KOPT-K1 (cell line): ENCODE measurements around the gene PLCG2.

Source experiments
- H3K27ac ChIP-seq: fragments of 200-600 bp; sonication (generic); 2 replicates; pipeline ENCODE4 v1.5.1; 2016; ENCODE audit warnings: antibody characterized with exemption, mild to moderate bottlenecking, low read depth, low read length; ENCODE audit not compliant: poor library complexity, severe bottlenecking
- H3K36me3 ChIP-seq: fragments of 200-600 bp; sonication (generic); 2 replicates; pipeline ENCODE4 v1.5.1; 2017; ENCODE audit warnings: antibody characterized with exemption, mild to moderate bottlenecking, low read length, moderate library complexity; ENCODE audit not compliant: insufficient read depth
- H3K9me3 ChIP-seq: fragments of 200-600 bp; sonication (generic); 2 replicates; pipeline ENCODE4 v1.5.1; 2017; ENCODE audit warnings: antibody characterized with exemption, low read length, mild to moderate bottlenecking; ENCODE audit not compliant: insufficient read depth, poor library complexity, severe bottlenecking

The PLCG2 gene

GRCh38 chr16:81901484-81901883 is 122.4 kb downstream of the PLCG2 start:
- Histone ChIP-seq H3K9me3 (no peaks in the 10 kb centered on the region), H3K36me3 (no peaks in the 10 kb centered on the region), H3K27ac (no peak overlapping the region)

- H3K36me3 ChIP-seq, result no peaks in the 10 kb centered on the region
- no peak overlapping the region for H3K27ac ChIP-seq
- H3K9me3 ChIP-seq, result no peaks in the 10 kb centered on the region
Measured at GRCh38 chr16:81902025-81902424, 122.9 kb downstream of the PLCG2 start.

GRCh38 chr16:81904320-81904719 is 125.2 kb downstream of the PLCG2 start:
- Histone ChIP-seq H3K27ac (no peak overlapping the region), H3K9me3 (no peaks in the 10 kb centered on the region), H3K36me3 (no peaks in the 10 kb centered on the region)

GRCh38 chr16:81905277-81905676 is 126.2 kb downstream of the PLCG2 start:
- Histone ChIP-seq H3K27ac (no peak overlapping the region), H3K9me3 (no peaks in the 10 kb centered on the region), H3K36me3 (no peaks in the 10 kb centered on the region)

- Histone ChIP-seq H3K9me3 (no peaks in the 10 kb centered on the region), H3K36me3 (no peaks in the 10 kb centered on the region), H3K27ac (no peak overlapping the region)
Measured at GRCh38 chr16:81907681-81908080, 128.6 kb downstream of the PLCG2 start.

- no peaks in the 10 kb centered on the region for H3K9me3 ChIP-seq
- H3K36me3 ChIP-seq, result no peaks in the 10 kb centered on the region
- no peak overlapping the region for H3K27ac ChIP-seq
Measured at GRCh38 chr16:81908466-81909262, 129.6 kb downstream of the PLCG2 start.

GRCh38 chr16:81910366-81910885 is 131.3 kb downstream of the PLCG2 start:
- Histone ChIP-seq H3K36me3 (no peaks in the 10 kb centered on the region), H3K27ac (no peak overlapping the region), H3K9me3 (no peaks in the 10 kb centered on the region)

GRCh38 chr16:81912395-81912794 is 133.3 kb downstream of the PLCG2 start:
- H3K27ac ChIP-seq, result no peak overlapping the region
- H3K36me3 ChIP-seq, result no peaks in the 10 kb centered on the region
- no peaks in the 10 kb centered on the region for H3K9me3 ChIP-seq

- H3K9me3 ChIP-seq, result no peaks in the 10 kb centered on the region
- H3K36me3 ChIP-seq, result no peaks in the 10 kb centered on the region
- H3K27ac ChIP-seq, result no peak overlapping the region
Measured at GRCh38 chr16:81913222-81913621, 134.1 kb downstream of the PLCG2 start.

GRCh38 chr16:81917375-81917774 is 138.3 kb downstream of the PLCG2 start:
- H3K36me3 ChIP-seq, result no peaks in the 10 kb centered on the region
- H3K9me3 ChIP-seq, result no peaks in the 10 kb centered on the region
- H3K27ac ChIP-seq, result no peak overlapping the region

- Histone ChIP-seq H3K36me3 (no peaks in the 10 kb centered on the region), H3K27ac (no peak overlapping the region), H3K9me3 (no peaks in the 10 kb centered on the region)
Measured at GRCh38 chr16:81918927-81919326, 139.8 kb downstream of the PLCG2 start.

- no peak overlapping the region for H3K27ac ChIP-seq
- no peaks in the 10 kb centered on the region for H3K9me3 ChIP-seq
- no peaks in the 10 kb centered on the region for H3K36me3 ChIP-seq
Measured at GRCh38 chr16:81920498-81920897, 141.4 kb downstream of the PLCG2 start.

GRCh38 chr16:81921085-81921814 is 142.2 kb downstream of the PLCG2 start:
- Histone ChIP-seq H3K36me3 (no peaks in the 10 kb centered on the region), H3K27ac (no peak overlapping the region), H3K9me3 (no peaks in the 10 kb centered on the region)

- H3K36me3 ChIP-seq, result no peaks in the 10 kb centered on the region
- no peaks in the 10 kb centered on the region for H3K9me3 ChIP-seq
- no peak overlapping the region for H3K27ac ChIP-seq
Measured at GRCh38 chr16:81921843-81922584, 142.9 kb downstream of the PLCG2 start.

- Histone ChIP-seq H3K36me3 (no peaks in the 10 kb centered on the region), H3K9me3 (no peaks in the 10 kb centered on the region), H3K27ac (no peak overlapping the region)
Measured at GRCh38 chr16:81923296-81923695, 144.2 kb downstream of the PLCG2 start.
